Measurements from ENCODE around the gene NHERF1.
A peak's percentile ranks its signal among the peaks of the same experiment; 100 is the strongest.

The NHERF1 gene

DNA sequence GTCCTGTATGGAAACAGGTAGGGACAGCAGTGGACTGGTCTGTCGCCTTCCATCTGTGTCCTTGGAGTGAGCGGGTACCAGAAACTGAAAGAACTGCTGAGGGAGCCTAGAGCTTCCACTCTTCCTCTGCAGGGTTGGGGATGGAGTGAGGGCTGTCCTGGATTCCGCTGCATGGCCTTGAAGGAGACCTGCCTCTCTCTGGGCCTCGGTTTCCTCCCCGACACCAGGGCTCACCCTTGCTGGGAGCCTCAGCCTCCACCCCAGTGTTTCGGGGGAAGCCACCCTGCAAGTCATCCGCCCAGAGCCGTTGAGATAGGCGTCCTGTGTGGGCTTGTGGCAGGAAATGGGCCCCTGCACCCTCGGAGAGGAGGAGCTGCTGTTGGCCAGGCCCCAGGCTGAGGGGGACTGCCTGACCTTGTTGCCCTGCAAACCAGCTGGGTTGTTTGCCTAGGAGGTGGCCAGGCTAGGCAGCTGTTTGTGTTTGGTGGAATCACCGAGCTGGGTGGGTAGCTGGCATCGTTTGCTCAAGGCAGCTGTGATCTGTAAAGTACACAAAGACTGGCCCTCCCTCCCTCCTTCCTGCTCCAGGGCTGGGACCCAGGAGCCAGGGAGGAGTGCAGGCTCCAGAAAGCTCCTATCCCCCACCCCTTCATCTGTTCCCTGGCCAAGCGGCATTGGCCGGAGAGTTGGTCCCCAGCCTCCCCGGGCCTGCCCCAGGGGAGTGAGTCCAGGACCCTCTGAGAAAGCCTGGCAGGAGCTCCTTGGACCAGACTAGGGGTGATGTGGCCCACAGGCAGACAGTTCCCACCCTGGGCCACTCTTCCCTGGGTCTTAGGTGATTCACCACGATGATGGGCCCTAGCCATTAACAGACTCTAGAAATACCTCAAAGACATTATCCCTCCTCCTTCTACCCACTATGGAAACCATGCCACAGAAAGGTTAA, 10.1 kb upstream of the NHERF1 start:
- peak; percentile 91 for DNase-seq (ENCODE audit: low read depth)
- peak overlapping the region; percentile 43 for H3K4me3 ChIP-seq (ENCODE audit: low read depth, low read length)

DNA sequence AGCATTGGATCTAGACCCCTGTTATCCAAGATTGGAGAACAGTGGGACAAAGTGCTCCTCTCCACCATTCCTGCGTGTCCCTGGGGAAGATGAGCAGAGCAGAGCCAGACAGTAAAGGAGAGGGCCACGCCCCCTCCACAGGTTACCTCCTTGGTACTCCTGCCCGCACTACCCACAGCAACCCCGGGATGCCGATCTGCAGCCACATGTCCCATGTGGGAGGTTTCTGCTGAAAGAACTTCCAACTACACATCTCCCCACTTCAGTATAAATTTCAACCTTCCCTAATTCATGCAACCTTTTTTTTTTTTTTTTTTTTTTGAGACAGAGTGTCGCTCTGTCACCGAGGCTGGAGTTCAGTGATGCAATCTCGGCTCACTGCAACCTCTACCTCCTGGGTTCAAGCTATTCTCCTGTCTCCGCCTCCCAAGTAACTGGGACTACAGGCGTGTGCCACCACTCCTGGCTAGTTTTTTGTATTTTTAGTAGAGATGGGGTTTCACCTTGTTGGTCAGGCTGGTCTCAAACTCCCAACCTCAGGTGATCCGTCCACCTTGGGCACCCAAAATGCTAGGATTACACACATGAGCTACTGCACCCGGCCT, 9.1 kb upstream of the NHERF1 start:
- H3K4me3 ChIP-seq (ENCODE audit: low read depth, low read length): no peak overlapping the region
- TF ChIP-seq, protein P1, sequence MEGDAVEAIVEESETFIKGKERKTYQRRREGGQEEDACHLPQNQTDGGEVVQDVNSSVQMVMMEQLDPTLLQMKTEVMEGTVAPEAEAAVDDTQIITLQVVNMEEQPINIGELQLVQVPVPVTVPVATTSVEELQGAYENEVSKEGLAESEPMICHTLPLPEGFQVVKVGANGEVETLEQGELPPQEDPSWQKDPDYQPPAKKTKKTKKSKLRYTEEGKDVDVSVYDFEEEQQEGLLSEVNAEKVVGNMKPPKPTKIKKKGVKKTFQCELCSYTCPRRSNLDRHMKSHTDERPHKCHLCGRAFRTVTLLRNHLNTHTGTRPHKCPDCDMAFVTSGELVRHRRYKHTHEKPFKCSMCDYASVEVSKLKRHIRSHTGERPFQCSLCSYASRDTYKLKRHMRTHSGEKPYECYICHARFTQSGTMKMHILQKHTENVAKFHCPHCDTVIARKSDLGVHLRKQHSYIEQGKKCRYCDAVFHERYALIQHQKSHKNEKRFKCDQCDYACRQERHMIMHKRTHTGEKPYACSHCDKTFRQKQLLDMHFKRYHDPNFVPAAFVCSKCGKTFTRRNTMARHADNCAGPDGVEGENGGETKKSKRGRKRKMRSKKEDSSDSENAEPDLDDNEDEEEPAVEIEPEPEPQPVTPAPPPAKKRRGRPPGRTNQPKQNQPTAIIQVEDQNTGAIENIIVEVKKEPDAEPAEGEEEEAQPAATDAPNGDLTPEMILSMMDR (IDR thresholded peaks at IDR 0.05; ENCODE audit: insufficient read depth, low read depth, low read length, missing control alignments): no peak
- no peak for DNase-seq (ENCODE audit: low read depth)

More for the DNA sequence above, 10.1 kb upstream of the NHERF1 start:
- TF ChIP-seq, protein P1 (IDR thresholded peaks at IDR 0.05; ENCODE audit: insufficient read depth, low read depth, low read length, missing control alignments): no peak

DNA sequence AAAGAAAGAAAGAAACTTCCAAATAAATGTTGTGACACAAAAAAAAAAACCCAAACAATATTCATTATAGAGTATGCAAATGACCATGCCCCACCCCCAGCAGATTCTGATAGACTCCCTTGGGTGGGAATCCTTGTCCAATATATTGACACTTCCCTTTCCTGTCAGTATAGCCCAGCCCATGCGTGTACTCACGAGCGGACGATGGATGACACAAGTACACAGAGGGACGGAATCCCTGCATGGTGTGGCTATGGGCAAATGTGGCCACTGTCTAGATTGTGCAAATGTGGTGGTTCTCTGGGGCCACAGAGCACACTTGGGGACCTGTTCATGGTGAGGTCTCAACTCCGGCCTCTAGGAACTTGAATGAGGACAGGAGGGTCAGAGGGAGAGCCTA, 8.3 kb upstream of the NHERF1 start:
- H3K4me3 ChIP-seq (ENCODE audit: low read depth, low read length): no peak overlapping the region
- TF ChIP-seq, protein P1 (IDR thresholded peaks at IDR 0.05; ENCODE audit: insufficient read depth, low read depth, low read length, missing control alignments): no peak
- no peak for DNase-seq (ENCODE audit: low read depth)

DNA sequence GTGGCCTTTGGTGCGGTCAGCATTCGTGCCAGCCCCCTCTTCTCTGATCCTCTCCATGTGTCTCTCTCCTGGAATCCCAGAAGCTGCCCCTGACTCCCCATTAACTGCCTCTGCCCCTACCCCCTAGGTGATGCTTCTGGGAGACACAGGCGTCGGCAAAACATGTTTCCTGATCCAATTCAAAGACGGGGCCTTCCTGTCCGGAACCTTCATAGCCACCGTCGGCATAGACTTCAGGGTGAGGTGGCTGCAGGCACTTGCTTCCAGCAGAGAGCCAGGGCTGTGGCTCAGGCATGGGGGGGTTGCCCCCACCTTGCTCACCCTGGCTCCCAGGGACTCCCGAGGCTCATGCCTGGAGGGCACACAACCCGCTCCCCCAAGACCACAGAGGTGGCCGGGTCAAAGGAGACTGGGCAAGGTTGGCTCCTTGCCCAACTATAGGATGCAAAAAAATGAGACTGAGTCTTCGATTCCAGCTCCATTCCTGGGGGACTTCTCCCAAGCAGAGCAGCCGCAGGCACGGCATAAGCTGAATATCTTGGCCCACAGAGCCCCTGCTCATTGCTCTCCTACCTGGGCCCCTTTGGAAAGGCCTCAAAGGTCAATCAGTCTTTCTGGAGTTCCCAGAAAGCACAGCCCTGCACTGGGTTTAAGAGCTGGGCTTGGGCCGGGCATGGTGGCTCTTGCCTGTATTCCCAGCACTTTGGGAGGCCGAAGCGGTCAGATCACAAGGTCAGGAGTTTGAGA, 7.6 kb upstream of the NHERF1 start:
- no peak for DNase-seq (ENCODE audit: low read depth)
- H3K4me3 ChIP-seq (ENCODE audit: low read depth, low read length): no peak overlapping the region
- TF ChIP-seq, protein P1 (IDR thresholded peaks at IDR 0.05; ENCODE audit: insufficient read depth, low read depth, low read length, missing control alignments): no peak

DNA sequence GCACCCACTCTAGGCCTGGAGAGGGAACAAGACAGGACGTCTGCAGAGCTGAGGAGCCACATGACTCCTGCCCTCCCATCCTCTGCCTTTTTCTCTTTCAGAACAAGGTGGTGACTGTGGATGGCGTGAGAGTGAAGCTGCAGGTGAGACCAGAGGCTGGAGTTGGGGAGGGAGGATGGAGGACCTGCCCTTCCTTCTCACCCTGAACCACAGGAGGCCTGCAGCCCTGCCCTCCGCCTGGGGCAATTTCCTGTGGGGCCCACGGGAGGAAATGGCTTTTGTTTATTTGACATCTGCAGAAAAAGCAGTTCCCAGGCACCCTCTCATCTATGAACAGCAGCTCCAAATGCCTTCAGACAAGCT, 6.3 kb upstream of the NHERF1 start:
- peak; percentile 90 for DNase-seq (ENCODE audit: low read depth)
- TF ChIP-seq, protein P1 (IDR thresholded peaks at IDR 0.05; ENCODE audit: insufficient read depth, low read depth, low read length, missing control alignments): no peak
- H3K4me3 ChIP-seq (ENCODE audit: low read depth, low read length): no peak overlapping the region

DNA sequence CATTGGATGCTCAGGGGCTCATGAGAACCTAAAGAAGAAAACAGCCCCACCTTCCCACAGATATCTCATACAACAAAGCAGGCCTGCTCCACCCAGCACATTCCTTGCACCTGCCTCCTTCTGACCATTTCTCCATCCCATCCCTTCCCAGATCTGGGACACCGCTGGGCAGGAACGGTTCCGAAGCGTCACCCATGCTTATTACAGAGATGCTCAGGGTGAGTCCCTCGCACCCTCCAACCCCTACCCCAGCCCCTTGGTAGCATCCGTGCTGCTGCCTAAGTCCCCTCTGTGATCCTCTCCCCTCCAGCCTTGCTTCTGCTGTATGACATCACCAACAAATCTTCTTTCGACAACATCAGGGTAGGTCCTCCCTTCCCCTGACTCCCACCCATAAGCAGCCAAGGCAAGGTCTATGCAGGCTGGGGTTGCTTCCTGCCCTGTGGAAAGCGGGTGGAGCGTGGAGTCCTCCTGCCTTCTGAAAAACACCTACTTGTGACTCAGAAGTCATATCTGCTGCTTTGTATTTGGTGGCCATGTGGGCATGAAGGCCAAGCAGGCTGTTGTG, 5.4 kb upstream of the NHERF1 start:
- TF ChIP-seq, protein P1 (IDR thresholded peaks at IDR 0.05; ENCODE audit: insufficient read depth, low read depth, low read length, missing control alignments): no peak

More for the DNA sequence above, 5.4 kb upstream of the NHERF1 start:
- H3K4me3 ChIP-seq (ENCODE audit: low read depth, low read length): no peak overlapping the region
- DNase-seq (ENCODE audit: low read depth): no peak

Data from GM12865 (cell line).